Stromal cell of bone marrow (primary cell): ENCODE measurements around the gene LRRK2.
"Not testable (repeated sequence)": the region's sequence is repeated elsewhere in the genome, so short reads cannot be mapped to it uniquely, and the experiment has no call there.

Experiments
- DNase-seq: peaks from one replicate; pipeline ENCODE4 v3.0.0-alpha.2; 2012; ENCODE audit warnings: low read depth

Gene LRRK2

GRCh38 chr12:40224439-40225291 is at the start of gene LRRK2:
Gene LRRK2 (plus strand): TSS chr12:40224997. CDS start chr12:40225132, 135 bp downstream.
- DNase-seq, result peak; percentile 40

DNA sequence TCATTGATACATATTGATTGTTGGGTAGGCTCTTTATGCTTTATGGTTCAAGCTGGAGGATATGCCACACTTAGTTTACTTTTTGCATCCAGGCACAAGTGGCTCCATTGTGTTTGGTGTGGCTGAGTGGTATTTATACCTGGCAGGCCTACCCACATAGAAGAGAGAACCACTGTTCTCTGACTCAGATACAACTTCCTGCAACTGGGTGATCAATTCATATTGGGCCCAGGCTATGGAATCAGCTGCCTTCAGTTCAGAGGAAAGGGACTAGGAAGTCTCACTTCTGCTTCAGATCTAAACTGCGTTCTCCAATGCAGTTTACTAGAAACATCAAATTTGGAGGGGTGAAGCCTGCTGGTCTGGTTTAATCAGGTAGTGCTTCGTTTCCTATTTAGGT is 49.8 kb upstream of the LRRK2 start:
- DNase-seq, result no peak

DNA sequence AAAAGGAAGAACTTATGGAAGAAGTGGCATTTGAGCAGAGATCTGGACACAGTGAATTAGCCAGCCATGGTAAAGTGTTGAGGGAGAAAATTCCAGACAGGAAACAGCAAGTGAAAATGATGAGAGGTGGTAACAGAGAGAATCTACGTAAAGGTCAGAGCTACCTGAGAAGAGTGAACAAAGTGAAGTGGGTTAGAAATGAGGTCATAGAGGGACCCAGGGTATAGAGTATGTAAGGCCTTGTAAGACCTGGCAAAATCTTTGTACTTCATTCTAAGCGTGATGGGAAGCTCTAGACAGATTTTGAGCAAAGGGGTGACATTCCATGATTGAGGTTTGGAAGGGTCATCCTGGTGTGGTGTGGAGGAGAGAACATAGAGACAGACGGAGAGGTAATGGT is 49.3 kb upstream of the LRRK2 start:
- DNase-seq, result no peak

GRCh38 chr12:40178701-40179100 is 46.1 kb upstream of the LRRK2 start:
- DNase-seq, result no peak

DNA sequence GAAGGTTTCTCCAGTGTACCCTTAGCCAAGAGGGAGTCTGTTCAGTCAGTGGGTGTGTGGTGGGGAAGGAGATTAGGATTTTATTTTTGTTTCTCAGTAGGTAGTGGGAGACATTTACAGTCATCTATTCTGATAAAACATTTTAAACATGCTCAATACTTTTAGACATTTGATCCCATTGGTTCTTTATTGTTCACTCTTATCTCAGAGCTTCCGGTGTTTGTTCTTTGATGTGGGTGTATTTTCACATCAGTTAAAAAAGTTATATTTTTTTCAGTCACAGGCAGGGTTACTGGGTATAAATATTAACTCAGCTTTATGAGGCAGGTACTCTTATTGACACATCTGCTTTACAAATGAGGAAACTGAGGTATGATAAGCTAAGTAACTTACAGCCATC is 43.3 kb upstream of the LRRK2 start:
- no peak for DNase-seq

DNA sequence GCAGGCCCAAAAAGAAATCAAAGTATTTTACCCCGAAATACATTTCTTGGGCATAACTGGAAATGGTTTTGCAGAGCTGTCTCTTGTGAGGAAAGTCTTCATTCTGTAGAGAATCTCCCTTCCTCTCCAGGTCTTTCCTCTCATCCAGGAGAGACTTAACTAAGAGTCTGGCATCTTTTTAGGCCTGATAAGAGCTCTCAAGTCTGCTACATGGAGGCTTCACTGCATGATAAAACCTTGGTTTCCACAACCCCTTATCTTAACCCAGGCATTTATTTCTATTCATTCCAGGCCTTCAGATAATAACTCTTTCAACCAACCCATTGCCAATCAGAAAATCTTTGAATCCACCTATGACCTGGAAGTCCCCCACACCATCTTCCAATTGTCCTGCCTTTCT is 41.1 kb upstream of the LRRK2 start:
- DNase-seq, result no peak

GRCh38 chr12:40184493-40185302 is 40.1 kb upstream of the LRRK2 start:
- DNase-seq, result no peak

DNA sequence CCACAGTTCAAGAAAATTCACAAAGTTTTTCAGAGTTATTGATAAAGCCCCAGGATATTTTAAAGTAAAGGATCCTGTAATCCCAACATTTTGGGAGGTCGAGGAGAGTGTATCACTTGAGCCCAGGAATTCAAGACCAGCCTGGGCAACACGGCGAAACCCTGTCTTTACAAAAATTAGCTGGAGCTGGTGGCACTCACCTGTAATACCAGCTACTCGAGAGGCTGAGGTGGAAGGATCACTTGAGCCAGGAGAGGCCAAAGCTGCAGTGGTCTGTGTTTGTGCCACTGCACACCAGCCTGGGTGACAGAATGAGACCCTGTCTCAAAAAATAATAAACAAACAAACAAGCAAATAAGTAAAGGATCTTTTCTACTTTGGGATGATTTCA is 39.5 kb upstream of the LRRK2 start:
- no peak for DNase-seq

- DNase-seq, result no peak
Observed at GRCh38 chr12:40188558-40189320, 36.1 kb upstream of the LRRK2 start.

GRCh38 chr12:40192704-40193255 is 32.0 kb upstream of the LRRK2 start:
- DNase-seq, result no peak

DNA sequence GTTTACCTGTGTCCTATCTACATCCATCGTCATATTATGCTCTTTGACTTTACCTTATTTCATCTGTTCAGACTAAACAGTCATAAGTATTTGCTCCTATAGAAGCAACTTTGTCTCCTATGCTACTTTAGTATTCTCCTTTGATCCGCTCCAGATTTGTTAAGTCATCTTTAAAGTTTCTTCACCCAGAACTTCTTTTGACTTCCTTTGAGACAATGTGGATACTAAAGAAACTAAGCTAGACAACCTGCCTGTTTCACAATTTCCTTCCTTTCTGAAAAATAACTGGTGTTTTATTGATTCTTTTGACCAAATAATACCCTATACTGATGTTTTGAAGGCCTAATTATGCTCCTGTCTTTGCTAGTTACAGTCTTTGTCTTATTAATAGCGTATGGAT is 30.0 kb upstream of the LRRK2 start:
- DNase-seq, result no peak

- DNase-seq, result no peak
Observed at GRCh38 chr12:40197590-40197989, 27.2 kb upstream of the LRRK2 start.

DNA sequence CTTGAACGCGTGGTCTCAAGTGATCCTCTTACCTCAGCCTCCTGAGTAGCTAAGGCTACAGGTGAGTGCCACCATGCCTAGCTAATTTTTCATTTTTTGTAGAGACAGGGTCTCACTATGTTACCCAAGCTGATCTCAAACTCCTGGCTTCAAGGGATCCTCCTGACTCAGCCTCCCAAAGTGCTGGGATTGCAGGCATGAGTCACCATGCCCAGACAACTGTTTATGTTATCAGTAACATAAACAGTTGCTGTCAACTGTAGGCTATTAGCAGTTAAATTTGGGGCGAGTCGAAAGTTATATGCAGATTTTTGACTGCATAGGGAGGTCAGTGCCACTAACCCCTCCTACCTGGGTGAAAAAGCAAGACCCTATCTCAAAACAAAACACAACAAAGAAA is 26.2 kb upstream of the LRRK2 start:
- DNase-seq, result no peak

GRCh38 chr12:40202095-40203059 is 22.4 kb upstream of the LRRK2 start:
- no peak for DNase-seq

DNA sequence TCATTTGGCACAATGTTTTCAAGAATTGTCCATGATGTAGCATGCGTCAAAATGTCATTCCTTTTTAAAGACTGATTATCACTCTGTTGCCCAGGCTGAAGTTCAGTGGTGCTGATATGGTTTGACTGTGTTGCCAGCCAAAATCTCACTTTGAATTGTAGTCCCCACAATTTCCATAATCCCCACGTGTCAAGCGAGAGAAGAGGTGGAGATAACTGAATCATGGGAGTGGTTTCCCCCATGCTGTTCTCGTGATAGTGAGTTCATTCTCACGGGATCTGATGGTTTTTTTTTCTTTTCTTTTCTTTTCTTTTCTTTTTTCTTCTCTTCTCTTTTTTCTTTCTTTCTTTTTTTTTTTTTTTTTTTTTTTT is 21.8 kb upstream of the LRRK2 start:
- DNase-seq, result no peak

DNA sequence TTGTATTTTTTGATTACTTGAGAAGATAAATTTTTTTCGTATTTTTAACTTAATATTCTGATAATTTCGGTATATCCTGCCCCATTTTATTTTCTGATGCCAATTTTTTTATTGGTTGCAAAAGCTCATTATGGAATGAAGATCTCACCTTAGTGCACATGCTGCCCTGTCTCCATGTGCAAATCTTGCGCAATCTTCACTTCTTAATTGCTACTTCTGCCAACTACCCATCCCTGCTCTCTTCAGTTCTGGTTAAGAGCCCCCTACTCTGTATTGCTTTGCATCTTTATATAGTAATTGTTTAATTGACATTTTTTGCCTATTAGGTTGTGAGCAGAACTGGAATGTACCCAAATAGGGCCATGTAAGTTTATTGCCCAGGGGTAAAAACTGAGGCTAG is 20.5 kb upstream of the LRRK2 start:
- DNase-seq, result no peak

GRCh38 chr12:40207551-40207950 is 17.2 kb upstream of the LRRK2 start:
- no peak for DNase-seq

- no peak for DNase-seq
Observed at GRCh38 chr12:40208707-40209446, 15.9 kb upstream of the LRRK2 start.

DNA sequence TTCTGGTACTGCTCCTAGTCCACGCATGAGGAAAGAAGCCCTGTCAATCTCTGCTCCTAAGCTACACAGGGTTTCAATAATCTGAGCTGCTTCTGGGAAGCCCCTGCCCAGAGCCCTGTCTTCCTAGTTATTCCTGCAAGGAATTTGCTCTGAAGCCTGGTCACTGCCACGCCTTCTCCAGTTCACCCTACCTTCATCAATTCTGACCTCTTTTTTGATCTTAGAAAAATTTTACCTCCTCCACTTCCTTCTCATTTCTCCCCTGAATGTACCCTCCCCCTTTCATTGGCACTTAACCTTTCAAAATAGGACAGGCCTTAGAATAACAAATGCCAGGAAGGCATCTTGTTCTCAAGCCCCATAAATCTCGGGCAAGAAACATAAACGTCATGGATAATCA is 14.9 kb upstream of the LRRK2 start:
- no peak for DNase-seq

DNA sequence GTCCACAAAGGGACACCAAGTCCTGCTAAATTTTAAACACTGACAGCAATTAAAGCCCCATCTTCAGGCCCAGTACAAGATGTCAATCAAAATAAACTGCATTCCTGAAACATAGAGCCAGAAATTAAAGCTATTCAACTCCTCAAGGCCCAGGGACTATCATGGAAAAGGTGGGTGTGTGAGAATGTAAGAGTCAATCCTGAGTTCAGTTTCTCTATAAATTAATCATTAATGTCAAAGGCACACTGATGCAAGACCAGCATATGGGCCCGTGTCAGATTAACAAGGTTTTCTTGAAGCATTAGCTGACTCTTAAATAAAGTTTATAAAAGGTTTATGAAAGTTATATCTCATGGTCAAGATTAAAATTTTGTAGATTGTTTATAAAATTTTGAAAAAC is 13.6 kb upstream of the LRRK2 start:
- not testable (repeated sequence) for DNase-seq
